ENCODE data around the gene ELMO1. TPM values are rescaled to one million over a fixed set of nuclear protein-coding genes. Genes with fewer than 3 reads are reported as not detected.

Gene ELMO1
- total and polyA plus RNA-seq, 2 donors from 2014 or later = 6.0 to 35.4 TPM

GRCh38 chr7:37111459-37111858 is 337.2 kb downstream of the ELMO1 start:
- no peak overlapping the region for H3K4me3 ChIP-seq (ENCODE audit: low read length in 3 of 3)
- FAIRE-seq (no peak), DNase-seq (no peak)
- TF ChIP-seq CTCF (IDR thresholded peaks at IDR 0.05; ENCODE audit: borderline replicate concordance, extremely low read depth, insufficient read depth) = no peak
- no peaks in the 10 kb centered on the region for H3K36me3 ChIP-seq (ENCODE audit: control insufficient read depth in 2 of 3, insufficient read depth in 3 of 3, low read length in 3 of 3)
- H3K9me3 ChIP-seq (ENCODE audit: control insufficient read depth in 2 of 3, insufficient read depth in 1 of 3, low read length in 3 of 3) = no peaks in the 10 kb centered on the region
- H3K4me1 ChIP-seq (ENCODE audit: control insufficient read depth in 2 of 3, insufficient read depth in 2 of 3, low read depth in 1 of 3, low read length in 3 of 3) = peaks cover 0 to 6% (median 0%) of the 10 kb centered on the region in 3 donors
- no peak overlapping the region for H3K27ac ChIP-seq (ENCODE audit: low read depth in 2 of 2, low read length in 2 of 2)
- intact Hi-C loops (cut with DNase I) = no loop called here
- no peak overlapping the region for H3K9ac ChIP-seq (ENCODE audit: low read length in 3 of 3)
- H3K27me3 ChIP-seq (ENCODE audit: control insufficient read depth, insufficient read depth, low read length) = no peaks in the 10 kb centered on the region

GRCh38 chr7:37110660-37111424 is 337.8 kb downstream of the ELMO1 start:
- Histone ChIP-seq H3K9me3 (ENCODE audit: control insufficient read depth in 2 of 3, insufficient read depth in 1 of 3, low read length in 3 of 3) (no peaks in the 10 kb centered on the region), H3K36me3 (ENCODE audit: control insufficient read depth in 2 of 3, insufficient read depth in 3 of 3, low read length in 3 of 3) (no peaks in the 10 kb centered on the region), H3K4me3 (ENCODE audit: low read length in 3 of 3) (no peak overlapping the region), H3K9ac (ENCODE audit: low read length in 3 of 3) (no peak overlapping the region), H3K4me1 (ENCODE audit: control insufficient read depth in 2 of 3, insufficient read depth in 2 of 3, low read depth in 1 of 3, low read length in 3 of 3) (peaks cover 0 to 6% (median 0%) of the 10 kb centered on the region in 3 donors), H3K27me3 (ENCODE audit: control insufficient read depth, insufficient read depth, low read length) (no peaks in the 10 kb centered on the region), H3K27ac (ENCODE audit: low read depth in 2 of 2, low read length in 2 of 2) (no peak overlapping the region)
- no peak for FAIRE-seq
- intact Hi-C loops (cut with DNase I) = no loop called here
- DNase-seq = no peak
- TF ChIP-seq CTCF (IDR thresholded peaks at IDR 0.05; ENCODE audit: borderline replicate concordance, extremely low read depth, insufficient read depth) = no peak

GRCh38 chr7:37109843-37110242 is 338.8 kb downstream of the ELMO1 start:
- DNase-seq (peak in 3 of 5 donors; percentile 21 to 49 (median 24)), FAIRE-seq (no peak)
- H3K27me3 ChIP-seq (ENCODE audit: control insufficient read depth, insufficient read depth, low read length) = no peaks in the 10 kb centered on the region
- H3K9me3 ChIP-seq (ENCODE audit: control insufficient read depth in 2 of 3, insufficient read depth in 1 of 3, low read length in 3 of 3) = no peaks in the 10 kb centered on the region
- intact Hi-C loops (cut with DNase I) = no loop called here
- no peak for TF ChIP-seq CTCF (IDR thresholded peaks at IDR 0.05; ENCODE audit: borderline replicate concordance, extremely low read depth, insufficient read depth)
- H3K36me3 ChIP-seq (ENCODE audit: control insufficient read depth in 2 of 3, insufficient read depth in 3 of 3, low read length in 3 of 3) = no peaks in the 10 kb centered on the region
- H3K27ac ChIP-seq (ENCODE audit: low read depth in 2 of 2, low read length in 2 of 2) = no peak overlapping the region
- no peak overlapping the region for H3K9ac ChIP-seq (ENCODE audit: low read length in 3 of 3)
- H3K4me1 ChIP-seq (ENCODE audit: control insufficient read depth in 2 of 3, insufficient read depth in 2 of 3, low read depth in 1 of 3, low read length in 3 of 3) = peaks cover 0 to 6% (median 0%) of the 10 kb centered on the region in 3 donors
- no peak overlapping the region for H3K4me3 ChIP-seq (ENCODE audit: low read length in 3 of 3)

Data from kidney (tissue), 14 donors.